ENCODE data around the gene GTF3A. TPM values are rescaled to one million over a fixed set of nuclear protein-coding genes. Genes with fewer than 3 reads are reported as not detected.
A peak's percentile ranks its signal among the peaks of the same experiment; 100 is the strongest.

Gene GTF3A
- 100 to 1,000 TPM; 179 to 304 (median 242) TPM for total RNA-seq

- intact Hi-C loops (cut with DNase I; ENCODE audit: low total_unique reads): loop anchor here (1.0 to 10.0 kb wide), 6 partner anchors 9 to 710 kb away; partner anchors contain the start of genes LNX2, MTIF3, PAN3 and POLR1D
- Histone ChIP-seq H3K4me3 (peak within 1 kb of the TSS; percentile 67 to 86 (median 77)), H3K4me1 (peaks cover 30 to 36% of the 10 kb centered on the region in 2 donors), H3K9me3 (no peaks in the 10 kb centered on the region), H3K27me3 (no peaks in the 10 kb centered on the region), H3K27ac (peak within 1 kb of the TSS; percentile 92 to 97 (median 96)), H3K36me3 (peaks cover 0 to 22% of the 10 kb centered on the region in 2 donors)
- ATAC-seq (peak; percentile 72 to 77), DNase-seq (peak; percentile 71 to 82)
- in situ Hi-C loops (cut with MboI; ENCODE audit: low sequenced_read_pairs in 4 of 4): loop anchor here (25.0 kb wide), 3 partner anchors 162 to 713 kb away; partner anchors contain the start of genes LNX2 (in 3 of the 4), POLR1D (in 3 of the 4), RASL11A (in 2 of the 4) and RPL21 (in 2 of the 4)
- TF ChIP-seq POLR2A (IDR thresholded peaks at IDR 0.05) (peak; percentile 87 to 88), CTCF (IDR thresholded peaks at IDR 0.05 in 4 of 5, conservative IDR thresholded peaks at IDR 0.05 in 1 of 5) (peak in 1 of 5 experiments; percentile 22)
These were observed at the start of gene GTF3A for GRCh38 chr13:27424246-27425157. TSS of gene GTF3A (plus strand) at chr13:27424619.

- Histone ChIP-seq H3K4me3 (no peak overlapping the region), H3K27ac (no peak overlapping the region), H3K36me3 (no peaks in the 10 kb centered on the region), H3K4me1 (no peaks in the 10 kb centered on the region), H3K9me3 (no peaks in the 10 kb centered on the region), H3K27me3 (peaks cover 0 to 8% (median 6%) of the 10 kb centered on the region in 3 donors)
- DNase-seq (peak; percentile 23 to 33), ATAC-seq (peak; percentile 88 to 94)
- in situ Hi-C loops (cut with MboI; ENCODE audit: low sequenced_read_pairs in 4 of 4): loop anchor here in 3 of 4 donors (5.0 to 10.0 kb wide), 3 partner anchors 150 to 453 kb away; no protein-coding TSS in a partner anchor
- intact Hi-C loops (cut with DNase I; ENCODE audit: low total_unique reads): loop anchor here (1.0 to 5.0 kb wide), 3 partner anchors 52 to 608 kb away; no protein-coding TSS in a partner anchor
- TF ChIP-seq CTCF (IDR thresholded peaks at IDR 0.05 in 4 of 5, conservative IDR thresholded peaks at IDR 0.05 in 1 of 5) (peak; percentile 35 to 76 (median 54)), POLR2A (IDR thresholded peaks at IDR 0.05) (no peak)
These were observed 49.8 kb upstream of the GTF3A start for GRCh38 chr13:27374650-27375049.

DNA sequence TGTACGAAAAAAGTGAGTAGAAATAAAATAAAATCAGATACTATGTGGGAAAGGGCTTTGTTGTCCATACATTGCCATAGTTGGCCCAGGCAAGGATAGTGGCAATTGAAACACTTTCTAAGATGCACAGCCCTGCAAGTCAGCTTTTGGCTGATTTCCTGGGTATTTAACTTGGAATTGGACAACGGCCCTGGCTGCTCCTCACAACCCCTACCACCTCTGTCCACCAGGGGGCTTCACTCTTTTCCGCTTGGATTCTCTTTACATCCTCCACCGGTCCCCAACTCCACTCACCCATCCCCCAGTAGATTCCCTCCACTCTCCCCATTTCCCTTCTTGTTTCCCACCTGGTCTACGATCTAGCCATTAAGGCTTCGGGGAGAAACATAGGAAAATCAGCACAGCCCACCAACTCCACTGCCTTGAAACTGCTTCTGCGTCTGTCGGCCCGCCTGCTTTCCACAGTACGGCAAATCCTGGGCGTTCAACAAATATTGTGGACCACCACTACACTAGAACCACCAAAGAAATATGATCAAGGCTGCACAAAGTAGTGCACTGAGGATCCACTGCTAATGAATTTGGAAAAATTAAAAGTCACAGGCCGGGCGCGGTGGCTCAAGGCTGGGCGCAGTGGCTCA is 48.6 kb upstream of the GTF3A start:
- DNase-seq (peak in 1 of 2 donors; percentile 29), ATAC-seq (no peak)
- H3K9me3 ChIP-seq: no peaks in the 10 kb centered on the region
- no peak overlapping the region for H3K27ac ChIP-seq
- peaks cover 0 to 8% (median 3%) of the 10 kb centered on the region in 3 donors for H3K27me3 ChIP-seq
- H3K36me3 ChIP-seq: no peaks in the 10 kb centered on the region
- peak; percentile 42 to 76 (median 70) for TF ChIP-seq CTCF (IDR thresholded peaks at IDR 0.05 in 4 of 5, conservative IDR thresholded peaks at IDR 0.05 in 1 of 5)
- no peak for TF ChIP-seq POLR2A (IDR thresholded peaks at IDR 0.05)
- in situ Hi-C loops (cut with MboI; ENCODE audit: low sequenced_read_pairs in 4 of 4): loop anchor here in 2 of 4 donors (5.0 to 10.0 kb wide), 3 partner anchors 149 to 451 kb away; no protein-coding TSS in a partner anchor
- H3K4me3 ChIP-seq: no peak overlapping the region
- peaks cover 0 to 2% of the 10 kb centered on the region in 2 donors for H3K4me1 ChIP-seq
- intact Hi-C loops (cut with DNase I; ENCODE audit: low total_unique reads): loop anchor here (2.0 to 5.0 kb wide), 2 partner anchors 51 to 606 kb away; no protein-coding TSS in a partner anchor

DNA sequence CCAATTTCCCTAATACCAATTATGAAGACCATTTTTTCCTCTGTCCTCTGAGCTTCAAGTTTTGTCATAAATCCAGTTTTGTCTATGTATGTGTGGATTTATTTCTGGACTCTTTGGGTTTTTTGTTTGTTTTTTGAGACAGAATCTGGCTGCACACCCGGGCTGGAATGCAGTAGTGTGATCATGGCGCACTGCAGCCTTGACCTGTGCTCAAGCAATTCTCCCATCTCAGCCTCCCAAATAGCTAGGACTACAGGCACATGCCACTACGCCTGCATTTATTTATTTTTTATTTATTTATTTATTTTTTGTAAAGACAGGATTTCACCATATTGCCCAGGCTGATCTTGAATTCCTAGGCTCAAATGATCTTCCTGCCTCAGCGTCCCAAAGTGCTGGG is 45.3 kb upstream of the GTF3A start:
- Histone ChIP-seq H3K27ac (no peak overlapping the region), H3K36me3 (no peaks in the 10 kb centered on the region), H3K4me3 (no peak overlapping the region), H3K4me1 (peaks cover 0 to 2% of the 10 kb centered on the region in 2 donors), H3K9me3 (no peaks in the 10 kb centered on the region), H3K27me3 (no peaks in the 10 kb centered on the region)
- DNase-seq (no peak), ATAC-seq (no peak)
- in situ Hi-C loops (cut with MboI; ENCODE audit: low sequenced_read_pairs in 4 of 4) (loop anchor here in 2 of 4 donors (5.0 to 10.0 kb wide), 3 partner anchors 146 to 448 kb away; no protein-coding TSS in a partner anchor), intact Hi-C loops (cut with DNase I; ENCODE audit: low total_unique reads) (loop anchor here (5.0 kb wide), 1 partner anchor 603 kb away; no protein-coding TSS in a partner anchor)
- no peak for TF ChIP-seq CTCF (IDR thresholded peaks at IDR 0.05 in 4 of 5, conservative IDR thresholded peaks at IDR 0.05 in 1 of 5)
- no peak for TF ChIP-seq POLR2A (IDR thresholded peaks at IDR 0.05)
